Neutrophil (primary cell): Measurements from ENCODE around the gene LRRC8A.

Experiments used
- H3K27ac ChIP-seq: fragments of 200-600 bp; sonication (generic); 2 replicates; pipeline ENCODE4 v1.5.1; 2016; ENCODE audit warnings: mild to moderate bottlenecking, moderate library complexity
- H3K27me3 ChIP-seq: fragments of 200-600 bp; sonication (generic); 2 replicates; pipeline ENCODE4 v1.6.0; 2016; ENCODE audit warnings: mild to moderate bottlenecking
- H3K36me3 ChIP-seq: fragments of 200-600 bp; sonication (generic); 2 replicates; pipeline ENCODE4 v1.5.1; 2017
- H3K4me1 ChIP-seq, 2 experiments: fragments of 200-600 bp in 1 of 2; sonication (generic) in 1 of 2; 1 replicate in 1 of 2; 2 replicates in 1 of 2; pipeline versions ENCODE4 v1.5.1 to v1.6.1; 2013 to 2016; ENCODE audit warnings: low read depth in 1 of 2, low read length in 1 of 2, mild to moderate bottlenecking in 1 of 2, moderate library complexity in 1 of 2; ENCODE audit not compliant: control insufficient read depth in 1 of 2, insufficient read depth in 1 of 2
- H3K4me3 ChIP-seq, 2 experiments: fragments of 200-600 bp in 1 of 2; sonication (generic) in 1 of 2; 1 replicate in 1 of 2; 2 replicates in 1 of 2; pipeline ENCODE4 v1.5.1; 2013 to 2016; ENCODE audit warnings: low read depth in 1 of 2, low read length in 1 of 2, mild to moderate bottlenecking in 1 of 2, moderate library complexity in 1 of 2
- H3K9me3 ChIP-seq: fragments of 200-600 bp; sonication (generic); 2 replicates; pipeline ENCODE4 v1.5.1; 2016
- CTCF ChIP-seq: fragments of 200-600 bp; sonication (generic); IDR thresholded peaks from 2 replicates; pipeline ENCODE4 v1.5.1; 2016; ENCODE audit warnings: antibody characterized with exemption

Gene LRRC8A

GRCh38 chr9:128909859-128910258, 27.9 kb downstream of the LRRC8A start:
- no peaks in the 10 kb centered on the region for H3K4me1 ChIP-seq
- no peaks in the 10 kb centered on the region for H3K9me3 ChIP-seq
- no peak overlapping the region for H3K4me3 ChIP-seq
- H3K27ac ChIP-seq: no peak overlapping the region
- TF ChIP-seq CTCF: no peak
- no peaks in the 10 kb centered on the region for H3K27me3 ChIP-seq
- peaks cover 50% of the 10 kb centered on the region for H3K36me3 ChIP-seq

GRCh38 chr9:128910906-128911305, 29.0 kb downstream of the LRRC8A start:
- no peak for TF ChIP-seq CTCF
- H3K36me3 ChIP-seq: peaks cover 52% of the 10 kb centered on the region
- no peak overlapping the region for H3K4me3 ChIP-seq
- no peak overlapping the region for H3K27ac ChIP-seq
- H3K9me3 ChIP-seq: no peaks in the 10 kb centered on the region
- H3K27me3 ChIP-seq: no peaks in the 10 kb centered on the region
- no peaks in the 10 kb centered on the region for H3K4me1 ChIP-seq

GRCh38 chr9:128911529-128912035, 29.6 kb downstream of the LRRC8A start:
- no peak overlapping the region for H3K4me3 ChIP-seq
- H3K36me3 ChIP-seq: peaks cover 58% of the 10 kb centered on the region
- no peaks in the 10 kb centered on the region for H3K27me3 ChIP-seq
- H3K9me3 ChIP-seq: no peaks in the 10 kb centered on the region
- TF ChIP-seq CTCF: no peak
- H3K27ac ChIP-seq: no peak overlapping the region
- H3K4me1 ChIP-seq: no peaks in the 10 kb centered on the region

- no peak overlapping the region for H3K27ac ChIP-seq
- H3K27me3 ChIP-seq: no peaks in the 10 kb centered on the region
- no peaks in the 10 kb centered on the region for H3K9me3 ChIP-seq
- no peak for TF ChIP-seq CTCF
- peaks cover 59% of the 10 kb centered on the region for H3K36me3 ChIP-seq
- no peak overlapping the region for H3K4me3 ChIP-seq
- H3K4me1 ChIP-seq: no peaks in the 10 kb centered on the region
Observed at GRCh38 chr9:128912270-128912853, 30.4 kb downstream of the LRRC8A start.

GRCh38 chr9:128913048-128913900, 31.3 kb downstream of the LRRC8A start:
- no peak for TF ChIP-seq CTCF
- no peaks in the 10 kb centered on the region for H3K4me1 ChIP-seq
- H3K36me3 ChIP-seq: peaks cover 58% of the 10 kb centered on the region
- no peak overlapping the region for H3K4me3 ChIP-seq
- no peaks in the 10 kb centered on the region for H3K9me3 ChIP-seq
- H3K27me3 ChIP-seq: no peaks in the 10 kb centered on the region
- H3K27ac ChIP-seq: no peak overlapping the region
